Tibial nerve (tissue), 4 donors: ENCODE measurements around the gene PDZRN3.

Experiments
- EP300 ChIP-seq, 2 donors: sonication (generic); formaldehyde crosslinking; IDR thresholded peaks; one replicate each; pipeline ENCODE4 v1.6.1; 2017; ENCODE audit warnings: antibody characterized with exemption in 2 of 2, mild to moderate bottlenecking in 1 of 2
- POLR2A ChIP-seq, 2 donors: fragments of 450-650 bp; IDR thresholded peaks; one replicate each; pipeline ENCODE4 v1.6.1; 2017; ENCODE audit warnings: antibody characterized with exemption in 2 of 2, mild to moderate bottlenecking in 2 of 2, moderate library complexity in 2 of 2
- TF ChIP-seq, protein P1 (sequence below), 5 experiments: fragments of 200-600 bp in 3 of 5; fragments of 450-650 bp in 2 of 5; sonication (generic) in 3 of 5; IDR thresholded peaks; one replicate each; pipeline ENCODE4 v1.5.1; 2016 to 2019; ENCODE audit warnings: antibody characterized with exemption in 5 of 5, mild to moderate bottlenecking in 3 of 5, moderate library complexity in 2 of 5

DNA sequence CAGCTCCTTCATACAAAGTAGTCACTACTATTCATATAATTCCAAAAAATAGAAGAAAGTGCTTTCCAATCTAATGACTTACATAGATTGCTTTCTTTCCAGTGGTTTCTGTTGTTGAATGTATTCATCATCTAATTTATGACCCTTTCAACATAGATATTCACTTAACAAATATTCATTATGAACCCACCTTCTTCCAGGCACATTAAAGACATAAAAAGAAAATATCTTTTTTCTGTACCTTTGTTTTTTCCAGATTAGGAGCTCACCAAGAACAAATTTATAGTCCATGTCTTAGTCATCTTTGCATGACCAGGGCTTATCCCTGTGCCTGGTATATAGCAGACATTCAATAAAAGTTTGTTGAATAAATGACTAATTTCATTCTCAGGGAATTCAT, 32.4 kb upstream of the PDZRN3 start:
- TF ChIP-seq POLR2A (IDR thresholded peaks at IDR 0.05) (no peak), EP300 (IDR thresholded peaks at IDR 0.05) (no peak)
- TF ChIP-seq, protein P1, sequence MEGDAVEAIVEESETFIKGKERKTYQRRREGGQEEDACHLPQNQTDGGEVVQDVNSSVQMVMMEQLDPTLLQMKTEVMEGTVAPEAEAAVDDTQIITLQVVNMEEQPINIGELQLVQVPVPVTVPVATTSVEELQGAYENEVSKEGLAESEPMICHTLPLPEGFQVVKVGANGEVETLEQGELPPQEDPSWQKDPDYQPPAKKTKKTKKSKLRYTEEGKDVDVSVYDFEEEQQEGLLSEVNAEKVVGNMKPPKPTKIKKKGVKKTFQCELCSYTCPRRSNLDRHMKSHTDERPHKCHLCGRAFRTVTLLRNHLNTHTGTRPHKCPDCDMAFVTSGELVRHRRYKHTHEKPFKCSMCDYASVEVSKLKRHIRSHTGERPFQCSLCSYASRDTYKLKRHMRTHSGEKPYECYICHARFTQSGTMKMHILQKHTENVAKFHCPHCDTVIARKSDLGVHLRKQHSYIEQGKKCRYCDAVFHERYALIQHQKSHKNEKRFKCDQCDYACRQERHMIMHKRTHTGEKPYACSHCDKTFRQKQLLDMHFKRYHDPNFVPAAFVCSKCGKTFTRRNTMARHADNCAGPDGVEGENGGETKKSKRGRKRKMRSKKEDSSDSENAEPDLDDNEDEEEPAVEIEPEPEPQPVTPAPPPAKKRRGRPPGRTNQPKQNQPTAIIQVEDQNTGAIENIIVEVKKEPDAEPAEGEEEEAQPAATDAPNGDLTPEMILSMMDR (IDR thresholded peaks at IDR 0.05) = no peak
